CD14-positive monocyte (primary cell): ENCODE results near the gene SOX9. TPM values are rescaled to one million over a fixed set of nuclear protein-coding genes. Genes with fewer than 3 reads are reported as not detected.

ENCODE experiments used
- DNase-seq, 3 donors: peaks; one replicate each; pipeline ENCODE4 v3.0.0-alpha.2; 2011 to 2022
- H2AFZ ChIP-seq: 2 replicates; pipeline ENCODE4 v1.6.0; 2012; ENCODE audit warnings: mild to moderate bottlenecking, low read depth, low read length, inconsistent platforms; ENCODE audit not compliant: insufficient read depth, poor library complexity, severe bottlenecking
- H3K27ac ChIP-seq, 2 donors: 1 replicate in 1 of 2; 2 replicates in 1 of 2; pipeline ENCODE4 v1.5.1; 2012 to 2013; ENCODE audit warnings: low read length in 2 of 2, control low read depth in 1 of 2, inconsistent platforms in 1 of 2, low read depth in 1 of 2, mild to moderate bottlenecking in 1 of 2
- H3K27me3 ChIP-seq, 2 donors: one replicate each; pipeline versions ENCODE4 v1.6.0 to v1.6.1; 2011 to 2013; ENCODE audit warnings: low read length in 2 of 2; ENCODE audit not compliant: control insufficient read depth in 2 of 2, insufficient read depth in 2 of 2
- H3K36me3 ChIP-seq, 2 donors: replicated peaks in 1 of 2; 1 replicate in 1 of 2; 2 replicates in 1 of 2; pipeline versions ENCODE4 v1.5.1 to v1.6.1; 2012 to 2013; ENCODE audit warnings: low read length in 2 of 2, control low read depth in 1 of 2, inconsistent platforms in 1 of 2, mild to moderate bottlenecking in 1 of 2; ENCODE audit not compliant: insufficient read depth in 2 of 2, control insufficient read depth in 1 of 2
- H3K4me1 ChIP-seq, 2 donors: 1 replicate in 1 of 2; 2 replicates in 1 of 2; pipeline versions ENCODE4 v1.5.1 to v1.6.1; 2012 to 2013; ENCODE audit warnings: low read length in 2 of 2, control low read depth in 1 of 2, inconsistent platforms in 1 of 2, mild to moderate bottlenecking in 1 of 2, moderate library complexity in 1 of 2; ENCODE audit not compliant: insufficient read depth in 2 of 2, control insufficient read depth in 1 of 2
- H3K4me2 ChIP-seq: replicated peaks from 2 replicates; pipeline ENCODE3; 2012; ENCODE audit warnings: low read length, moderate library complexity, mild to moderate bottlenecking; ENCODE audit not compliant: poor library complexity, severe bottlenecking; ENCODE audit errors: extremely low read depth
- H3K4me3 ChIP-seq, 3 experiments: fragments of 200-600 bp in 1 of 3; sonication (generic) in 1 of 3; replicated peaks in 1 of 3; 1 replicate in 2 of 3; 2 replicates in 1 of 3; pipeline ENCODE4 v1.5.1; 2011 to 2013; ENCODE audit warnings: low read length in 3 of 3, mild to moderate bottlenecking in 3 of 3, control low read depth in 2 of 3, low read depth in 2 of 3, inconsistent platforms in 1 of 3, moderate library complexity in 1 of 3
- H3K79me2 ChIP-seq: 2 replicates; pipeline ENCODE4 v1.6.0; 2012; ENCODE audit warnings: mild to moderate bottlenecking, control low read depth, inconsistent platforms, low read length, moderate library complexity; ENCODE audit not compliant: insufficient read depth
- H3K9ac ChIP-seq: 2 replicates; pipeline ENCODE4 v1.6.0; 2017; ENCODE audit warnings: low read length, mild to moderate bottlenecking; ENCODE audit not compliant: insufficient read depth, poor library complexity, severe bottlenecking
- H3K9me3 ChIP-seq, 2 donors: replicated peaks in 1 of 2; 1 replicate in 1 of 2; 2 replicates in 1 of 2; pipeline versions ENCODE4 v1.5.1 to v1.6.1; 2012 to 2013; ENCODE audit warnings: low read length in 2 of 2, control low read depth in 1 of 2; ENCODE audit not compliant: control insufficient read depth in 1 of 2, insufficient read depth in 1 of 2
- H4K20me1 ChIP-seq: 2 replicates; pipeline ENCODE4 v1.6.0; 2012; ENCODE audit warnings: mild to moderate bottlenecking, low read length, control low read depth, moderate library complexity; ENCODE audit not compliant: insufficient read depth
- H3K27ac Mint-ChIP-seq, 7 donors: one replicate each; pipeline ENCODE4 v1.8.0; 2020; ENCODE audit warnings: mild to moderate bottlenecking in 7 of 7, mixed read lengths in 7 of 7, moderate library complexity in 6 of 7, inconsistent platforms in 2 of 7
- H3K27me3 Mint-ChIP-seq, 3 donors: one replicate each; pipeline ENCODE4 v1.8.0; 2021 to 2022; ENCODE audit warnings: low read depth in 3 of 3, mild to moderate bottlenecking in 3 of 3, mixed read lengths in 3 of 3, moderate library complexity in 3 of 3, inconsistent platforms in 1 of 3
- H3K36me3 Mint-ChIP-seq, 2 donors: one replicate each; pipeline ENCODE4 v1.8.0; 2020; ENCODE audit warnings: mixed read lengths in 2 of 2, inconsistent platforms in 1 of 2, mild to moderate bottlenecking in 1 of 2
- H3K4me1 Mint-ChIP-seq: one replicate; pipeline ENCODE4 v1.8.0; 2020; ENCODE audit warnings: mild to moderate bottlenecking, mixed read lengths
- H3K4me3 Mint-ChIP-seq, 2 donors: one replicate each; pipeline ENCODE4 v1.8.0; 2020; ENCODE audit warnings: mild to moderate bottlenecking in 2 of 2, mixed read lengths in 2 of 2, moderate library complexity in 1 of 2
- H3K9me3 Mint-ChIP-seq, 7 donors: one replicate each; pipeline ENCODE4 v1.8.0; 2020 to 2022; ENCODE audit warnings: mixed read lengths in 7 of 7, mild to moderate bottlenecking in 6 of 7, moderate library complexity in 6 of 7, inconsistent platforms in 2 of 7
- CTCF ChIP-seq: fragments of 200-600 bp; IDR thresholded peaks from one replicate; pipeline ENCODE4 v1.8.0; 2022; ENCODE audit warnings: antibody characterized with exemption, mild to moderate bottlenecking
- WGBS: methylation state at CpG from one replicate; pipeline ENCODE4 v1.1.5; 2013; ENCODE audit warnings: missing lambda C conversion rate; ENCODE audit not compliant: insufficient coverage; 5-methylcytosine and 5-hydroxymethylcytosine counted together
- intact Hi-C, 2 donors: fragments of 100-400 bp; cut with micrococcal nuclease; formaldehyde crosslinking; loops; one replicate each; pipeline versions ENCODE4 v1.15.0 to v1.15.1; 2023
- polyA plus RNA-seq, 3 donors: library from polyadenylated mRNA; depleted of rRNA in 1 of 3; unstranded in 2 of 3; stranded (reverse) in 1 of 3; fragments of 300-500 nt in 2 of 3; fragments of >200 nt in 1 of 3; fragmentation: Illumina TruSeq in 2 of 3; gene quantifications; 1 replicate in 2 of 3; 2 replicates in 1 of 3; pipeline ENCODE4 v1.2.3, GENCODE V29; 2012 to 2021

Gene SOX9
- polyA plus RNA-seq, 3 donors, result not detected

- no peak overlapping the region for H3K27ac ChIP-seq
- no peaks in the 10 kb centered on the region for H3K36me3 ChIP-seq
- no peaks in the 10 kb centered on the region for H3K79me2 ChIP-seq
- H3K4me3 Mint-ChIP-seq, result no peak overlapping the region
- intact Hi-C loops, result no loop called here
- no peak overlapping the region for H2AFZ ChIP-seq
- H3K9me3 ChIP-seq, result peaks cover 0 to 2% of the 10 kb centered on the region in 2 donors
- no peaks in the 10 kb centered on the region for H3K36me3 Mint-ChIP-seq
- WGBS, result no CpG with 5 or more reads among the region's 2 CpGs
- peaks cover 2 to 5% (median 2%) of the 10 kb centered on the region in 3 donors for H3K27me3 Mint-ChIP-seq
- peak overlapping the region in 1 of 7 donors; percentile 23 for H3K27ac Mint-ChIP-seq
- no peak overlapping the region for H3K4me3 ChIP-seq
- no peaks in the 10 kb centered on the region for H4K20me1 ChIP-seq
- H3K27me3 ChIP-seq, result no peaks in the 10 kb centered on the region
- DNase-seq, result no peak
- no peak for TF ChIP-seq CTCF
- no peaks in the 10 kb centered on the region for H3K4me1 ChIP-seq
- peaks cover 1 to 12% (median 4%) of the 10 kb centered on the region in 7 donors for H3K9me3 Mint-ChIP-seq
- H3K9ac ChIP-seq, result no peak overlapping the region
- no peaks in the 10 kb centered on the region for H3K4me1 Mint-ChIP-seq
- H3K4me2 ChIP-seq, result no peak overlapping the region
Measured at GRCh38 chr17:72144101-72144500, 23.3 kb downstream of the SOX9 start.

GRCh38 chr17:72145562-72145961 lies 24.7 kb downstream of the SOX9 start:
- H3K27ac Mint-ChIP-seq, result no peak overlapping the region
- 87% methylated on average over 3 of the region's 3 CpGs for WGBS
- DNase-seq, result no peak
- TF ChIP-seq CTCF, result no peak
- Histone ChIP-seq H3K4me3 (no peak overlapping the region), H3K27me3 (no peaks in the 10 kb centered on the region), H3K36me3 (no peaks in the 10 kb centered on the region), H3K9ac (no peak overlapping the region), H2AFZ (no peak overlapping the region), H3K9me3 (peaks cover 0 to 2% of the 10 kb centered on the region in 2 donors), H4K20me1 (no peaks in the 10 kb centered on the region), H3K79me2 (no peaks in the 10 kb centered on the region), H3K27ac (no peak overlapping the region), H3K4me2 (no peak overlapping the region), H3K4me1 (no peaks in the 10 kb centered on the region)
- H3K9me3 Mint-ChIP-seq, result peaks cover 1 to 12% (median 2%) of the 10 kb centered on the region in 7 donors
- H3K36me3 Mint-ChIP-seq, result no peaks in the 10 kb centered on the region
- peaks cover 2 to 5% (median 2%) of the 10 kb centered on the region in 3 donors for H3K27me3 Mint-ChIP-seq
- intact Hi-C loops, result no loop called here
- H3K4me3 Mint-ChIP-seq, result no peak overlapping the region
- H3K4me1 Mint-ChIP-seq, result no peaks in the 10 kb centered on the region
